Breast epithelium (tissue), 3 donors: ENCODE measurements around the gene WNK2.

Experiments
- POLR2A ChIP-seq: fragments of 450-650 bp; IDR thresholded peaks from one replicate; pipeline ENCODE4 v1.6.1; 2016; ENCODE audit warnings: antibody characterized with exemption, mild to moderate bottlenecking, moderate library complexity
- POLR2AphosphoS5 ChIP-seq, 3 donors: sonication (generic); formaldehyde crosslinking; IDR thresholded peaks; one replicate each; pipeline ENCODE4 v1.6.1; 2017; ENCODE audit warnings: antibody characterized with exemption in 3 of 3
- TF ChIP-seq, protein P1 (sequence below), 3 donors: fragments of 450-650 bp; IDR thresholded peaks; one replicate each; pipeline ENCODE4 v1.5.1; 2016 to 2017; ENCODE audit warnings: antibody characterized with exemption in 3 of 3, mild to moderate bottlenecking in 3 of 3, moderate library complexity in 3 of 3

DNA sequence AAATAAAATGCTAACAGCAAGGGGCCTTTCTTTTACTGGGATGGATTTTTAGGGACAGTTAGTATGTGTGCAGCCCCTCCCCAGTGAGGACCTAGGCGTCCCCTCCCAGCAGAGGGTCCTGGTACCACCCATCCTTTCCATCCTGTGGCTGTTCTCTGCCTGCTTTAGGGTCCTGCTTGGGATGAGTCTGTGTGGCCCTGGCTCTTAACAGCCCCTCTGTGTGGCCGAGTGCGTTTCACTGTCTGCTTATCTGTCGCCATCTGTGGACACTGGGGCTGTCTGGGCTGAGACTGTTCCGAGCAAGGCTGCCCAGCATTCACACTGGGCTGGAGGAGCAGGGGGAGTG, 17.0 kb downstream of the WNK2 start:
- TF ChIP-seq, protein P1, sequence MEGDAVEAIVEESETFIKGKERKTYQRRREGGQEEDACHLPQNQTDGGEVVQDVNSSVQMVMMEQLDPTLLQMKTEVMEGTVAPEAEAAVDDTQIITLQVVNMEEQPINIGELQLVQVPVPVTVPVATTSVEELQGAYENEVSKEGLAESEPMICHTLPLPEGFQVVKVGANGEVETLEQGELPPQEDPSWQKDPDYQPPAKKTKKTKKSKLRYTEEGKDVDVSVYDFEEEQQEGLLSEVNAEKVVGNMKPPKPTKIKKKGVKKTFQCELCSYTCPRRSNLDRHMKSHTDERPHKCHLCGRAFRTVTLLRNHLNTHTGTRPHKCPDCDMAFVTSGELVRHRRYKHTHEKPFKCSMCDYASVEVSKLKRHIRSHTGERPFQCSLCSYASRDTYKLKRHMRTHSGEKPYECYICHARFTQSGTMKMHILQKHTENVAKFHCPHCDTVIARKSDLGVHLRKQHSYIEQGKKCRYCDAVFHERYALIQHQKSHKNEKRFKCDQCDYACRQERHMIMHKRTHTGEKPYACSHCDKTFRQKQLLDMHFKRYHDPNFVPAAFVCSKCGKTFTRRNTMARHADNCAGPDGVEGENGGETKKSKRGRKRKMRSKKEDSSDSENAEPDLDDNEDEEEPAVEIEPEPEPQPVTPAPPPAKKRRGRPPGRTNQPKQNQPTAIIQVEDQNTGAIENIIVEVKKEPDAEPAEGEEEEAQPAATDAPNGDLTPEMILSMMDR (IDR thresholded peaks at IDR 0.05): no peak
- TF ChIP-seq POLR2A (no peak), POLR2AphosphoS5 (IDR thresholded peaks at IDR 0.05) (no peak)
